Activated CD4-positive, alpha-beta memory T cell treated with anti-CD3 and anti-CD28 coated beads, Interleukin-2, amount 10 ng/mL, durations not matched to agents 7 days and 5 days (primary cell): ENCODE measurements around the gene PSMB8. TPM values are rescaled to one million over a fixed set of nuclear protein-coding genes. Genes with fewer than 3 reads are reported as not detected.
A peak's percentile ranks its signal among the peaks of the same experiment; 100 is the strongest.

Experiments
- CTCF ChIA-PET: fragments of 350-600 bp; sonication (Branson Sonifier 250); formaldehyde crosslinking; loops from one replicate; lab custom pipeline; 2021; ENCODE audit warnings: antibody characterized with exemption, inconsistent platforms; lab: Charles Lee
- POLR2A ChIA-PET: fragments of 350-600 bp; sonication (Branson Sonifier 250); formaldehyde crosslinking; loops from one replicate; lab custom pipeline; 2021; ENCODE audit warnings: antibody characterized with exemption; lab: Charles Lee
- DNase-seq: peaks from one replicate; pipeline ENCODE4 v3.0.0-alpha.2; 2020
- H3K27ac Mint-ChIP-seq: one replicate; pipeline ENCODE4 v1.8.0; 2021; ENCODE audit warnings: mild to moderate bottlenecking, mixed read lengths
- H3K27me3 Mint-ChIP-seq: one replicate; pipeline ENCODE4 v1.8.0; 2021; ENCODE audit warnings: mixed read lengths
- H3K36me3 Mint-ChIP-seq: one replicate; pipeline ENCODE4 v1.8.0; 2021; ENCODE audit warnings: low read depth, mixed read lengths
- H3K4me1 Mint-ChIP-seq: one replicate; pipeline ENCODE4 v1.8.0; 2021; ENCODE audit warnings: mixed read lengths
- H3K4me3 Mint-ChIP-seq: one replicate; pipeline ENCODE4 v1.8.0; 2021; ENCODE audit warnings: mild to moderate bottlenecking, mixed read lengths
- H3K9me3 Mint-ChIP-seq: one replicate; pipeline ENCODE4 v1.8.0; 2021; ENCODE audit warnings: mixed read lengths
- total RNA-seq, 2 experiments: library from RNA; stranded (reverse); gene quantifications; one replicate each; pipeline ENCODE4 v1.2.3, GENCODE V29; 2021

The PSMB8 gene
- total RNA-seq, 2 experiments from 2014 or later, result 389 to 401 TPM

DNA sequence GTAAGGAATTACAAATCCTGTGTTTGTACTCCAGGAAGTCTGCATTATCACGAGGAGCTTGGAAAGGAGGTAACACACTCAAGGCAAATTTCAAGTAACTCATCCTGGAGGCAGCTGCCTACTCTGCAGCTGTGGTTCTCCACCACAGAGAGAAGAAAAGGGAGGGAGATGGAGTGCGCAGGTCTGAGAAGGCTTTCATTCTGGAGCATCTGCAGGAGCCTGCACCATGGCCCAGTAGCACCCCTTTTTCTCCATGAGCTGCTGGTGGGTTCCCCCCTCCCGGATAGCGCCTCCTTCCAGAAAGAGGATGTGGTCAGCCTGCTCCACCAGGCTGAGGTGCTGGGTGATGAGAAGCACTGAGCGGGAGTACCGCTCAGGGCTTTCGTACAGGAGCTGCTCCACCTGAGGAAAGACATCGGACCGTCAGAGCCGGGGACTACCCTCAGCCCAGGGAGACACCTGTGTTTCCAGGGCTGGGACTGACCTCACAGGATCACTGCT lies 1.6 kb upstream of the PSMB8 start:
- ChIA-PET CTCF (interaction anchor here (0.6 to 3.9 kb wide), 11 partner anchors 11 to 499 kb away, joined by 3 to 96 read pairs (median 5); partner anchors contain the start of genes HLA-DMA, PSMB9 and TAP1), POLR2A (interaction anchor here (0.8 to 16.8 kb wide), 30 partner anchors 8 to 1010 kb away, joined by 3 to 1055 read pairs (median 4); partner anchors contain the start of genes ATF6B, BRD2, GPSM3 and HLA-DMA)
- Mint-ChIP-seq H3K9me3 (no peaks in the 10 kb centered on the region), H3K4me3 (peak overlapping the region; percentile 97), H3K27me3 (no peaks in the 10 kb centered on the region), H3K36me3 (peaks cover 95% of the 10 kb centered on the region), H3K27ac (peak overlapping the region; percentile 99), H3K4me1 (peaks cover 66% of the 10 kb centered on the region)
- DNase-seq, result peak; percentile 66

DNA sequence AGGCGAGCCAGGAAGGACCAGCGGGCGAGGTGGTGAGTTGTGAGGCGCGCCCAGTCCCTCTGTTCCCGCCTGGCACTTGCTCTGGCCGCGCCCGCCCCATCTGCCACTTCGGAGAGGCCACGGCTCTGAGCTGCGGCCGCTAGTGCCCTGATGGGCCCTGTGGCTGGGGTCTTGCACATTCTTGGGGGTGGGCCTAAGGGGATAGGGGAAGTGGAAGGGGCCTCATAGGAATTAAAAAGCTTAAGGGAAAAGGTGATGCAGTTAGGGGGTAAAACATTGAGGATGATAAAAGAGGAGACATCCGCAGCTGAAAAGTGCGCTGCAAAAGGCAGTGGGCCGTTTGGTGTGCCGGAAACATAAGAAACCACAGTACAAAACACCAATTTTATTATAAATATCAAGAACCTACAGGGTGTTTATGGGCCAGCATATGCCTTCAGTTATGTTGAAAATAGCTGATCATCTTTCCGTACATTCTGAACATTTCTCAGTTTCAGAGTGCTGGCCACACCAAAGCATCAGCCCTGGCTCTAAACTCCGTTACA lies 1.1 kb upstream of the PSMB8 start:
- Mint-ChIP-seq H3K27ac (peak overlapping the region; percentile 99), H3K9me3 (no peaks in the 10 kb centered on the region), H3K4me1 (peaks cover 66% of the 10 kb centered on the region), H3K27me3 (no peaks in the 10 kb centered on the region), H3K4me3 (peak overlapping the region; percentile 97), H3K36me3 (peaks cover 95% of the 10 kb centered on the region)
- ChIA-PET CTCF (interaction anchor here (0.6 to 3.9 kb wide), 10 partner anchors 11 to 140 kb away, joined by 3 to 96 read pairs (median 5); partner anchors contain the start of genes HLA-DMA, HLA-DMB, PSMB9 and TAP1), POLR2A (interaction anchor here (0.7 to 16.8 kb wide), 31 partner anchors 7 to 1010 kb away, joined by 3 to 1055 read pairs (median 4); partner anchors contain the start of genes ATF6B, BRD2, GPSM3 and HLA-DMA)
- no peak for DNase-seq

DNA sequence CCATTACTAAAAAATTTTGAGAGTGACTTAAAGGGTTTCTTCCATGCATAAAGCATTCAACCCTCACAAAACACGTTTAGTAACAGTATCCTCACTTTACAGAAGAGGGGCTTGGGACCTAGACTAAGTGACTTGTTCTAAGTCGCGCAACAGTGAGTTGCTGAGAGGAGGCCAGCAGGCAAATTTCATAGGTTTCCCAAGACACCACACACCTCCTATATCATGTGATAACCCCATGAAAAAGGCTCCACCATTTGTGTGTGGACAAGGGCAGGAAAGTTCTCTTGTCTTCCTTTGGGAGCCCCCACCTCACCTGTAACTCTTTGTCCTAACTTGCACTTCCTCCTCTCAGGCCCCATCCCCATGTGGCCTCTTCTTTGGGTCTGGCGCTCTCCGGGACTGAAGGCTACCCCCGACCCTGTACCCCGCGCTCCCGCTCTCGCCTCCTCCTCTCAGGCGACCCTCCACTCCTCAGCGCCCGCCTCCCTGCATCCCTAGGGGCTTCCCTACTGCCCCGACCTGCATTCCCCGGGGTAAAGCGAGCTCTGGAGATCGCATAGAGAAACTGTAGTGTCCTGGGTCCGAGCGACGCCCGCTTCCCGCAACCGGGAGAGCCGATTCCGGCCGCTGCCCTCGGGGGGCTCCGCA lies 392 bp downstream of the PSMB8 start:
- Mint-ChIP-seq H3K4me1 (peaks cover 66% of the 10 kb centered on the region), H3K4me3 (peak overlapping the region; percentile 97), H3K36me3 (peaks cover 91% of the 10 kb centered on the region), H3K27ac (peak overlapping the region; percentile 99), H3K27me3 (no peaks in the 10 kb centered on the region), H3K9me3 (no peaks in the 10 kb centered on the region)
- ChIA-PET CTCF (interaction anchor here (1.5 to 3.9 kb wide), 3 partner anchors 13 to 98 kb away, joined by 3 to 96 read pairs (median 34); partner anchors contain the start of genes HLA-DMB, PSMB9 and TAP1), POLR2A (interaction anchor here (1.9 to 16.8 kb wide), 11 partner anchors 7 to 651 kb away, joined by 4 to 1055 read pairs (median 19); partner anchors contain the start of genes BRD2, GPSM3, PSMB9 and RPS18)
- DNase-seq, result no peak

DNA sequence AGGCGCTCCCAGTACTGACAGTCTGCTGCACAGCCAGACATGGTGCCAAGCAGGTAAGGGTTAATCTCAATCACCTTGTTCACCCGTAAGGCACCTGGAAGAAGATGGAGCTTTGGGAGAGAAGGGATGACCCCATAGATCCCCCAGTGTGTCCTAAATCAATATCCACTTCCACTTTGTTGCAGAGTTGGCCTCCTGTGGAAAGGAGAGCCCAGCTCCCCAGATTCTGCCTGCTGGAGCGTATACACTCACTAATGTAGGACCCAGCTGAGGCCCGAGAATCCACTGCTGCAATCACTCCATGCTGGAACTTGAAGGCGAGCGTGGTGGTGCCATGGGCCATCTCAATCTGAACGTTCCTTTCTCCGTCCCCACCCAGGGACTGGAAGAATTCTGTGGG lies 1.2 kb downstream of the PSMB8 start:
- H3K9me3 Mint-ChIP-seq, result no peaks in the 10 kb centered on the region
- DNase-seq, result no peak
- peak overlapping the region; percentile 99 for H3K27ac Mint-ChIP-seq
- H3K4me3 Mint-ChIP-seq, result peak overlapping the region; percentile 97
- peaks cover 59% of the 10 kb centered on the region for H3K4me1 Mint-ChIP-seq
- peaks cover 83% of the 10 kb centered on the region for H3K36me3 Mint-ChIP-seq
- ChIA-PET CTCF (interaction anchor here (0.6 to 6.3 kb wide), 4 partner anchors 15 to 1244 kb away, joined by 3 to 337 read pairs (median 118); partner anchors contain the start of genes PSMB9 and TAP1), POLR2A (interaction anchor here (0.7 to 16.8 kb wide), 7 partner anchors 8 to 142 kb away, joined by 3 to 1055 read pairs (median 80); partner anchors contain the start of genes BRD2, PSMB9 and TAP1)
- no peaks in the 10 kb centered on the region for H3K27me3 Mint-ChIP-seq

DNA sequence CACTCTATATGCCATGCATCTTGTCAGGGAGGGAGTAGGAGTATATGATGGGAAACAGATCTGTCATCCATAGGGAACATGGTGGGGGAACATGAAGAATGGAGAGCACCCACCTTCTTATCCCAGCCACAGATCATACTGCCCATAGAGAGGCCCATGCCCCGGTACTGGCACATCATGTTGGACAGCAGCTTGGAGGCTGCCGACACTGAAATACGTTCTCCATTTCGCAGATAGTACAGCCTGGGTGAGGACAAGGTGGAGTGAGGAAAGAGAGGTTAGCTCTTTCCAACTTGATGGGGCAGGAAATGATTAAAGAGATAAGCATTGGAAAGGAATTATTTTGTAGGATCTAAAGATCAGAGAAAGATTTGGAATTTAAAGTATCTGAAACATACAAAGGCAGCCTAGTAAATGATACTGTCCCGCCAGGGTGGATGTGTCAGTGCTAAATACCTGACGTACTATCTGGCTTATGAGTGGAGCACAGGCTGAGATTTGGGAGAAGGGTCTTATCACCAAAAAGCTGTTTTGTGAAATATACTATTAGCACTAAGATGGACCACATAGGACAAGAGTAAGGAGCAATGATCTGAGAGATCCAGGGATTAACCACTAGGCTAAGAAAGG lies 1.7 kb downstream of the PSMB8 start:
- ChIA-PET POLR2A (interaction anchor here (0.7 to 16.8 kb wide), 7 partner anchors 8 to 142 kb away, joined by 3 to 1055 read pairs (median 80); partner anchors contain the start of genes BRD2, PSMB9 and TAP1), CTCF (interaction anchor here (0.6 to 6.3 kb wide), 5 partner anchors 9 to 1243 kb away, joined by 3 to 337 read pairs (median 3); partner anchors contain the start of genes PSMB9 and TAP1)
- Mint-ChIP-seq H3K36me3 (peaks cover 83% of the 10 kb centered on the region), H3K27me3 (no peaks in the 10 kb centered on the region), H3K4me1 (peaks cover 58% of the 10 kb centered on the region), H3K27ac (peak overlapping the region; percentile 99), H3K9me3 (no peaks in the 10 kb centered on the region), H3K4me3 (peak overlapping the region; percentile 97)
- DNase-seq, result no peak

DNA sequence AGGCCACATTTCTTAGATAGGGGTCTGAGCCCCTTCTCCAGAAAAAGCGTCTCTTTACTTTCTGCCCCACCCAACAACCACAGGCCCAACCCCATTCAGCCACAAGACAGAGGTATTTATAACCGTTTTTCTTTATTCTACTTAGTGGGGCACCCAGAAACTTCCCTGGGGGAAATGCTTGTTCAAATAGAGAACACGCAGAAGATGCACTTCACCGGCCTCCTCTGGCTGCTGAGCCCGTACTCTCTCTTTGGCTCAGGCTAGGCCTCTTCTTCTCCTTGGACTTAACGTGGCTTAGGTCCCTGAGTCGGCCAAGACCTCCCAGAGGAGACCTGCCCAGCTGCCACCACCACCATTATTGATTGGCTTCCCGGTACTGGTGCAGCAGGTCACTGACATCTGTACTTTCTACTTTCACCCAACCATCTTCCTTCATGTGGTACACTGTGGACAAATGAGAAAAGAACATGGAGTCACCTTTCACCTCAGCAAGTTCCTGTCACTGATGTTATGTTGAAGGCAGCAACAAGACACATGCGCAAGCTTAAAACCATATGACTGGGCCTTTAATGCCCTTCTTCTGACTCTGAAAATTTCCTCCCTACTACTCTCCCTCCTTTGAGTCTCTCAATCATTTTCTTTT lies 3.1 kb downstream of the PSMB8 start:
- no peaks in the 10 kb centered on the region for H3K9me3 Mint-ChIP-seq
- POLR2A ChIA-PET, result interaction anchor here (0.6 to 16.8 kb wide), 6 partner anchors 10 to 155 kb away, joined by 3 to 1055 read pairs (median 102); partner anchors contain the start of genes BRD2, PSMB9 and TAP1
- peak overlapping the region; percentile 99 for H3K27ac Mint-ChIP-seq
- DNase-seq, result peak; percentile 65
- H3K36me3 Mint-ChIP-seq, result peaks cover 84% of the 10 kb centered on the region
- H3K4me1 Mint-ChIP-seq, result peaks cover 62% of the 10 kb centered on the region
- H3K4me3 Mint-ChIP-seq, result peak overlapping the region; percentile 97
- CTCF ChIA-PET, result interaction anchor here (3.6 to 6.3 kb wide), 4 partner anchors 17 to 132 kb away, joined by 37 to 337 read pairs (median 139); partner anchors contain the start of genes HLA-DMA, PSMB9 and TAP1
- H3K27me3 Mint-ChIP-seq, result no peaks in the 10 kb centered on the region

DNA sequence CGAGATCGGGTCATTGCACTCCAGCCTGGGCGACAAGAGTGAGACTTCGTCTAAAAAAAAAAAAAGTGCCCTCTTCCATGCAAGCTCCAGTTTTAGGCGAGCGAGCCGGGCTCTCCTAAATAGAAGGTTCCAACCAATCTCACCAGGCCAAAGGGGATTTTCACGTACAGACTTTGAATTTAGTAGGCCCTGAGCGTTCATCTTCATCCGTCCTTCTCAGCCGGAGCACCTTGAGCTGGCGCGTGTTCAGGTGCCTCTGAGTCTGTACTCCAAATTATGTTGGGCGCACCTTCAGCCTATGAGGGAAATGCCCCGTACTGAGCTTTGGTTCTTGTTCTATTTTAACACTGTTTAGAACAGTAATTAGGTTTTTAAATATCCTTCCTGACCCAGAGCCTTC lies 4.5 kb downstream of the PSMB8 start:
- H3K4me1 Mint-ChIP-seq, result peaks cover 70% of the 10 kb centered on the region
- no peaks in the 10 kb centered on the region for H3K9me3 Mint-ChIP-seq
- peak overlapping the region; percentile 99 for H3K27ac Mint-ChIP-seq
- H3K36me3 Mint-ChIP-seq, result peaks cover 84% of the 10 kb centered on the region
- POLR2A ChIA-PET, result interaction anchor here (1.2 to 16.8 kb wide), 15 partner anchors 11 to 145 kb away, joined by 3 to 1055 read pairs (median 11); partner anchors contain the start of genes BRD2, HLA-DMA, HLA-DMB and PSMB9
- no peaks in the 10 kb centered on the region for H3K27me3 Mint-ChIP-seq
- CTCF ChIA-PET, result interaction anchor here (1.2 to 6.3 kb wide), 19 partner anchors 11 to 685 kb away, joined by 4 to 337 read pairs (median 11); partner anchors contain the start of genes BRD2, HLA-DMA, HLA-DMB and HLA-DPB1
- no peak for DNase-seq
- peak overlapping the region; percentile 12 for H3K4me3 Mint-ChIP-seq

DNA sequence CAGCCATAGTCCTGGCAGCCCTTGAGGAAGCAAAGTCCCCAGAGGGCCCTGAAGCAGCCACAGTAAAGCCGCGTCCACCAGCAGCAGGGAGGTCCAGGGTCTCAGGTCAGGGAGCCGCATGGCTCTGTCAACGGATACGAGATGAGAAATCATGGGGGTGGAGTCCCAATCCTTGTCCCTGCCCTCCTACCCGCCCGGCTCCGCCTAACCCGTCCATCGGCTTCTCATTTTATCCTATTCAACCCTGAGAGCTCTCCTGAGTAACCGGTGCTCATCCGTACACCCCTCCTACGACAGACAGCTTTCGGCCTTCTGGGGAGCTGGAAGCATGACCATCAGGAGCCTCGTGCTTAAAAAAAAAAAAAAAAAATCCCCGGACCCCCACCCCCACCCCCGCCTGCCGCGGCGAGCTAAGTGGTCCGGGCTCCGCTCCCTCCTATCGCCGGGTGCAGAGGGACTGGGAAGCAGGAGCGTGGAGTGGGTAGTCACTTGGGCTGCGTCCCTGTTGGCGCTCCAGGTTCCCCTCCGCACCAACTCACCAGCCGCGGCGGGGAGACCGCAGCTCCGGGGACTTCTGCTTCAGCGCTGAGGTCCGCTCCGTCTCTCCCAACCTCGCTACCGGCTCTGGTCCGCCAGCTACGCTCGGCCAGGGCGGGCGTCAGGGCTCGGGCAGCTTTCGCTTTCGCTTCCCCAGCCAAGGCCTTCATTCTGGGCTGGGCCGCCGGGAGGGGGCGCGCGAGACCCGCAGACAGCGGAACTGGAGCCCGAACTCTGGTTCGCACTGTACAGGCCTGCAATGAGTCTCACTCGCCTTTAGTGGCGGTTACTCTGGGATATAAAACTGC lies 5.5 kb downstream of the PSMB8 start, which contains the start of gene TAP2:
TSS of gene TAP2 (minus strand) at position 626 of the 845 bp plus-strand sequence. CDS start at position 120, 506 bp downstream.
- H3K27ac Mint-ChIP-seq, result peak within 1 kb of the TSS; percentile 99
- peaks cover 84% of the 10 kb centered on the region for H3K36me3 Mint-ChIP-seq
- CTCF ChIA-PET, result interaction anchor here (0.7 to 6.3 kb wide), 36 partner anchors 9 to 710 kb away, joined by 3 to 337 read pairs (median 6); partner anchors contain the start of genes ATF6B, BRD2, HLA-DMA and HLA-DMB
- POLR2A ChIA-PET, result interaction anchor here (0.7 to 16.8 kb wide), 23 partner anchors 8 to 1257 kb away, joined by 3 to 1055 read pairs (median 7); partner anchors contain the start of genes BRD2, HLA-DMA, HLA-DMB and HLA-DOB
- H3K4me3 Mint-ChIP-seq, result peak within 1 kb of the TSS; percentile 77
- DNase-seq, result peak; percentile 98
- H3K9me3 Mint-ChIP-seq, result no peaks in the 10 kb centered on the region
- peaks cover 80% of the 10 kb centered on the region for H3K4me1 Mint-ChIP-seq
- no peaks in the 10 kb centered on the region for H3K27me3 Mint-ChIP-seq

DNA sequence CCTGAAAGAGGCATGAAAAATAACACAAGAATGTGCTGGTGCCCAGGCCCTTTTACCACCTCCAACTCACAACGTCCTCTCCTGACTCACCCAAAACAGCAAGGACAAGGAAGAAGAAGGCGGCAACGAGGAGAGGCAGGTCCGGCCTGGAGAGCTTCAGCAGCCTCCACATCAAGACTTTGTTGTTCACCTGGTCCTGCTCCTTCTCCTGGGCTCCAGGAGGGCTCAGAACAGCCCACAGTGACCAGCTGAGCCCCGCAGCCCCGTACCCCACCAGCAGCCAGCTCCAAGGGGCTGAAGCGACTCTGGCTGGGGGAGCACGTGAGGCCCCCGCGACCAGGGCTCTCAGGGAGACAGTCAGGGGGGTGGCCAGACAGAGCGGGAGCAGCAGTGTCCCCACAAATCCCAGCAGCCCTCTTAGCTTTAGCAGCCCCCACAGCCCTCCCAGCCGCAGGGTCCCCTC lies 6.2 kb downstream of the PSMB8 start:
- CTCF ChIA-PET, result interaction anchor here (0.9 to 6.3 kb wide), 20 partner anchors 9 to 238 kb away, joined by 3 to 337 read pairs (median 8); partner anchors contain the start of genes HLA-DMA, HLA-DMB, HLA-DPB1 and PSMB9
- no peaks in the 10 kb centered on the region for H3K27me3 Mint-ChIP-seq
- POLR2A ChIA-PET, result interaction anchor here (0.7 to 16.8 kb wide), 20 partner anchors 9 to 1256 kb away, joined by 3 to 1055 read pairs (median 8); partner anchors contain the start of genes BRD2, HLA-DMA, HLA-DMB and HLA-DOB
- peak overlapping the region; percentile 77 for H3K4me3 Mint-ChIP-seq
- H3K4me1 Mint-ChIP-seq, result peaks cover 86% of the 10 kb centered on the region
- peak overlapping the region; percentile 99 for H3K27ac Mint-ChIP-seq
- no peaks in the 10 kb centered on the region for H3K9me3 Mint-ChIP-seq
- DNase-seq, result no peak
- H3K36me3 Mint-ChIP-seq, result peaks cover 84% of the 10 kb centered on the region

DNA sequence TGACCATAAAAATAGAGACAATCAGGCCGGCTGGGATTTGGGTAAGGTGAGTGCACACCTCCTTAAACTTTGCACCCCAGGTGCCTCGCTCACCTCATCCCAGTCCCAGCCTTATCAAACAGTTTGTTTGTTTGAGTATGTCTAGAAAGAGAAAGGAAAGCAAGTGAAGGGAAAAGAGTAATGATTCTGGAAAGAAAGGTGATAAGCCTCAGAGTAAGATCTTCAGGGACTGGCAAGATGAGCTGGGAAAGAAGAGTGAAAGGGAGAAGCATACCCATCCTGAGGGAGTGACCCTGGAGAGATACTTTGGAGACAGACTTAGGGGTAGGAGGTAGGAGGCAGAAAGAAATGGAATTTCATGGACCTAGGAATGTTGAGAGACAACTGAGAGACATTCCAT lies 7.0 kb downstream of the PSMB8 start:
- Mint-ChIP-seq H3K9me3 (no peaks in the 10 kb centered on the region), H3K4me1 (peaks cover 88% of the 10 kb centered on the region)
- DNase-seq, result no peak

More for the DNA sequence above, 7.0 kb downstream of the PSMB8 start:
- CTCF ChIA-PET, result interaction anchor here (3.2 to 6.3 kb wide), 4 partner anchors 21 to 148 kb away, joined by 27 to 337 read pairs (median 136); partner anchors contain the start of genes HLA-DMA, PSMB9 and TAP1
- peak overlapping the region; percentile 77 for H3K4me3 Mint-ChIP-seq
- POLR2A ChIA-PET, result interaction anchor here (2.3 to 16.8 kb wide), 5 partner anchors 9 to 134 kb away, joined by 11 to 1055 read pairs (median 125); partner anchors contain the start of genes BRD2, PSMB9 and TAP1
- H3K27ac Mint-ChIP-seq, result peak overlapping the region; percentile 99
- H3K27me3 Mint-ChIP-seq, result no peaks in the 10 kb centered on the region
- H3K36me3 Mint-ChIP-seq, result peaks cover 83% of the 10 kb centered on the region
